ENCODE results near the gene BMP8B.

DNA sequence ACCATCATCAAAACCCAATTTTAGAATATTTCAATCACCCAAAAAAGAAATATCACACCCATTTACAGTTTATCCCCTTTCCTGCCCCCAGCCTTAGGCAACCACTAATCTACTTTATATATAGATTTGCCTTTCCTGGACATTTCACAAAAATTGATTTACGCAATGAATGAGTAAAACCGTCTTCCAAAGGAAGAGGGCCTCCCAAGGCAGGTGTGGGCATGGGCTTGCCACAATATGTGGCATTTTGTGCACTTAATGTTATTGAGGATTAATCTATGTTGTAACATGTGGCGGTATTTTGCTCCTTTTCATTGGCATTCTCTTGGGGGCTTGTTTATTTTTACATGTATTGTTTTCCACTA, 11.8 kb upstream of the BMP8B start:
- no peak for TF ChIP-seq POLR2A (IDR thresholded peaks at IDR 0.05; ENCODE audit: low read depth)
- TF ChIP-seq, protein P1, sequence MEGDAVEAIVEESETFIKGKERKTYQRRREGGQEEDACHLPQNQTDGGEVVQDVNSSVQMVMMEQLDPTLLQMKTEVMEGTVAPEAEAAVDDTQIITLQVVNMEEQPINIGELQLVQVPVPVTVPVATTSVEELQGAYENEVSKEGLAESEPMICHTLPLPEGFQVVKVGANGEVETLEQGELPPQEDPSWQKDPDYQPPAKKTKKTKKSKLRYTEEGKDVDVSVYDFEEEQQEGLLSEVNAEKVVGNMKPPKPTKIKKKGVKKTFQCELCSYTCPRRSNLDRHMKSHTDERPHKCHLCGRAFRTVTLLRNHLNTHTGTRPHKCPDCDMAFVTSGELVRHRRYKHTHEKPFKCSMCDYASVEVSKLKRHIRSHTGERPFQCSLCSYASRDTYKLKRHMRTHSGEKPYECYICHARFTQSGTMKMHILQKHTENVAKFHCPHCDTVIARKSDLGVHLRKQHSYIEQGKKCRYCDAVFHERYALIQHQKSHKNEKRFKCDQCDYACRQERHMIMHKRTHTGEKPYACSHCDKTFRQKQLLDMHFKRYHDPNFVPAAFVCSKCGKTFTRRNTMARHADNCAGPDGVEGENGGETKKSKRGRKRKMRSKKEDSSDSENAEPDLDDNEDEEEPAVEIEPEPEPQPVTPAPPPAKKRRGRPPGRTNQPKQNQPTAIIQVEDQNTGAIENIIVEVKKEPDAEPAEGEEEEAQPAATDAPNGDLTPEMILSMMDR (IDR thresholded peaks at IDR 0.05): no peak
- no peak for TF ChIP-seq POLR2AphosphoS5 (IDR thresholded peaks at IDR 0.05)
- no peak for TF ChIP-seq EP300 (IDR thresholded peaks at IDR 0.05)
